Transverse colon (tissue), 4 donors: ENCODE results near the gene PEX14.

Source experiments
- POLR2AphosphoS5 ChIP-seq, 3 donors: sonication (generic); formaldehyde crosslinking; IDR thresholded peaks; one replicate each; pipeline ENCODE4 v1.6.1; 2016; ENCODE audit warnings: antibody characterized with exemption in 3 of 3
- TF ChIP-seq, protein P1 (sequence below), 5 experiments: fragments of 200-600 bp in 3 of 5; fragments of 450-650 bp in 2 of 5; sonication (generic) in 3 of 5; IDR thresholded peaks; 1 replicate in 2 of 5; 2 replicates in 3 of 5; pipeline ENCODE4 v1.5.1; 2016 to 2017; ENCODE audit warnings: antibody characterized with exemption in 5 of 5, inconsistent platforms in 3 of 5, mild to moderate bottlenecking in 2 of 5, moderate library complexity in 1 of 5

DNA sequence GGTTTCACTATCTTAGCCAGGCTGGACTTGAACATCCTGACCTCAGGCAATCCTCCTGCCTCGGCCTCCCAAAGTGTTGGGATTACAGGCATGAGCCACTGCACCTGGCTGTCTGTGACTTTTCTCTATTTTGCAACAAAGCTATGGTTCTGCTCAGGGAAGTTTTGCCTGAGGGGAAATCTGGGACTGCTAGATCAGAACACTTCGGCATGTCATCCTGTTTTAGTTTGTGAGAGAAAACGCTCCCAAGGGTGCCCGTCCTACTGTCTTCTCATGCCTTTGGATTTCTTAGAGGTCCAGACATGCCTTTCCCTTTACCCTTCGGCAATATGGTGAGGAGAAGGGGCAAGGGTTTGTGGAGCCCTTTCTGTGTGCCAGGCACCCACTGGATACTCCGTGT is 30.5 kb upstream of the PEX14 start:
- TF ChIP-seq, protein P1, sequence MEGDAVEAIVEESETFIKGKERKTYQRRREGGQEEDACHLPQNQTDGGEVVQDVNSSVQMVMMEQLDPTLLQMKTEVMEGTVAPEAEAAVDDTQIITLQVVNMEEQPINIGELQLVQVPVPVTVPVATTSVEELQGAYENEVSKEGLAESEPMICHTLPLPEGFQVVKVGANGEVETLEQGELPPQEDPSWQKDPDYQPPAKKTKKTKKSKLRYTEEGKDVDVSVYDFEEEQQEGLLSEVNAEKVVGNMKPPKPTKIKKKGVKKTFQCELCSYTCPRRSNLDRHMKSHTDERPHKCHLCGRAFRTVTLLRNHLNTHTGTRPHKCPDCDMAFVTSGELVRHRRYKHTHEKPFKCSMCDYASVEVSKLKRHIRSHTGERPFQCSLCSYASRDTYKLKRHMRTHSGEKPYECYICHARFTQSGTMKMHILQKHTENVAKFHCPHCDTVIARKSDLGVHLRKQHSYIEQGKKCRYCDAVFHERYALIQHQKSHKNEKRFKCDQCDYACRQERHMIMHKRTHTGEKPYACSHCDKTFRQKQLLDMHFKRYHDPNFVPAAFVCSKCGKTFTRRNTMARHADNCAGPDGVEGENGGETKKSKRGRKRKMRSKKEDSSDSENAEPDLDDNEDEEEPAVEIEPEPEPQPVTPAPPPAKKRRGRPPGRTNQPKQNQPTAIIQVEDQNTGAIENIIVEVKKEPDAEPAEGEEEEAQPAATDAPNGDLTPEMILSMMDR (IDR thresholded peaks at IDR 0.05): no peak
- TF ChIP-seq POLR2AphosphoS5 (IDR thresholded peaks at IDR 0.05): no peak
